Measurements from ENCODE around the gene HNF4A. TPM values are rescaled to one million over a fixed set of nuclear protein-coding genes. Genes with fewer than 3 reads are reported as not detected.
"Not testable (repeated sequence)": the region's sequence is repeated elsewhere in the genome, so short reads cannot be mapped to it uniquely, and the experiment has no call there.

Gene HNF4A
- not detected in 2 replicates for total RNA-seq (2014; rRNA removed; shearing (Covaris generic))

GRCh38 chr20:44355498-44356352, at the start of gene HNF4A:
Gene HNF4A, plus strand, starts transcription at chr20:44355699. Its CDS starts 106 bp downstream, at chr20:44355805.
- no peak for DNase-seq (ENCODE audit: low read depth)

GRCh38 chr20:44306927-44307326, 48.6 kb upstream of the HNF4A start:
- no peak for DNase-seq (ENCODE audit: low read depth)

- peak; percentile 42 for DNase-seq (ENCODE audit: low read depth)
These were observed 45.5 kb upstream of the HNF4A start for GRCh38 chr20:44309763-44310663.

- DNase-seq (ENCODE audit: low read depth), result peak; percentile 99
These were observed 44.5 kb upstream of the HNF4A start, which contains the start of gene FITM2 for GRCh38 chr20:44310664-44311639. Gene FITM2, minus strand, starts transcription at chr20:44311202. Its CDS starts 54 bp downstream, at chr20:44311148.

- DNase-seq (ENCODE audit: low read depth), result no peak
These were observed 40.6 kb upstream of the HNF4A start for GRCh38 chr20:44314870-44315269.

GRCh38 chr20:44319839-44320422, 35.6 kb upstream of the HNF4A start:
- no peak for DNase-seq (ENCODE audit: low read depth)

GRCh38 chr20:44324343-44324742, 31.2 kb upstream of the HNF4A start:
- DNase-seq (ENCODE audit: low read depth), result no peak

GRCh38 chr20:44326391-44327159, 28.9 kb upstream of the HNF4A start:
- DNase-seq (ENCODE audit: low read depth), result no peak

GRCh38 chr20:44327748-44328147, 27.8 kb upstream of the HNF4A start:
- not testable (repeated sequence) for DNase-seq (ENCODE audit: low read depth)

- DNase-seq (ENCODE audit: low read depth), result no peak
These were observed 27.1 kb upstream of the HNF4A start for GRCh38 chr20:44328428-44328827.

GRCh38 chr20:44331201-44331600, 24.3 kb upstream of the HNF4A start:
- no peak for DNase-seq (ENCODE audit: low read depth)

GRCh38 chr20:44334306-44334705, 21.2 kb upstream of the HNF4A start:
- DNase-seq (ENCODE audit: low read depth), result no peak

- no peak for DNase-seq (ENCODE audit: low read depth)
These were observed 20.8 kb upstream of the HNF4A start for GRCh38 chr20:44334709-44335108.

- DNase-seq (ENCODE audit: low read depth), result no peak
These were observed 19.8 kb upstream of the HNF4A start for GRCh38 chr20:44335675-44336074.

- DNase-seq (ENCODE audit: low read depth), result no peak
These were observed 19.4 kb upstream of the HNF4A start for GRCh38 chr20:44336086-44336485.

- no peak for DNase-seq (ENCODE audit: low read depth)
These were observed 18.6 kb upstream of the HNF4A start, which contains the start of gene R3HDML for GRCh38 chr20:44336725-44337380. Gene R3HDML, plus strand, starts transcription at chr20:44337043. Its CDS starts 115 bp downstream, at chr20:44337158.

- peak; percentile 25 for DNase-seq (ENCODE audit: low read depth)
These were observed 13.3 kb upstream of the HNF4A start for GRCh38 chr20:44342248-44342647.

- DNase-seq (ENCODE audit: low read depth), result no peak
These were observed 12.3 kb upstream of the HNF4A start for GRCh38 chr20:44343162-44343675.

- DNase-seq (ENCODE audit: low read depth), result no peak
These were observed 10.8 kb upstream of the HNF4A start for GRCh38 chr20:44344723-44345122.

Data from Daoy (cell line).